T-helper 1 cell treated with Interleukin-12 subunit alpha and Interleukin-12 subunit beta and Interleukin-4 antibody, amounts not matched to agents 30 ng/mL and 1 ng/mL, for 36 hours (primary cell): ENCODE results near the gene ITGA11. TPM values are rescaled to one million over a fixed set of nuclear protein-coding genes. Genes with fewer than 3 reads are reported as not detected.

ENCODE experiments used
- intact Hi-C: fragments of 100-400 bp; cut with micrococcal nuclease; formaldehyde crosslinking; loops from one replicate; pipeline ENCODE4 v1.15.1; 2024
- total RNA-seq: library from RNA; stranded (reverse); gene quantifications from 2 replicates; pipeline ENCODE4 v1.2.3, GENCODE V29; 2022

Gene ITGA11
- total RNA-seq, 1 donor from 2014 or later: 1.7 TPM

GRCh38 chr15:68335251-68335650, 96.7 kb downstream of the ITGA11 start:
- intact Hi-C loops: no loop called here

- intact Hi-C loops: no loop called here
Observed at GRCh38 chr15:68334661-68335124, 97.3 kb downstream of the ITGA11 start.

- intact Hi-C loops: no loop called here
Observed at GRCh38 chr15:68333775-68334470, 98.0 kb downstream of the ITGA11 start.

DNA sequence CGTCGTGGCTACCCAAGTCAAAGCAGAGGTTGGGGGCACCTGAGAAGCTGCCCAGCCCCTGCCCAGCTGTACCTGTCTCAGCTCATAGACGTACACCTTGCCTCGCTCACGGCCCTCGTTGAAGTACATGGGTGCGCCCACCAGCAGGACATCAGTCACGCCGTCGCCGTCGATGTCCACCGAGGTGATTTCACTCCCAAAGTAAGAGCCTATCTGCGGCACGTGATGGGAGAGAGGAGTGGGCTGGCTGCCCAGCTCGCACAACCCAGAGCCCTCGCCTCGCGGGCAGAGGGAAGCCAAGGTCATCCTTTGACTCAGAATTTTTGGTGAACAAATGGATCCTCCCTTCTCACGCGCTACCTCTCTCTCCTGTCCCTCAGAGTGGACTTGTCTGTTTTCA, 99.7 kb downstream of the ITGA11 start:
- intact Hi-C loops: no loop called here

DNA sequence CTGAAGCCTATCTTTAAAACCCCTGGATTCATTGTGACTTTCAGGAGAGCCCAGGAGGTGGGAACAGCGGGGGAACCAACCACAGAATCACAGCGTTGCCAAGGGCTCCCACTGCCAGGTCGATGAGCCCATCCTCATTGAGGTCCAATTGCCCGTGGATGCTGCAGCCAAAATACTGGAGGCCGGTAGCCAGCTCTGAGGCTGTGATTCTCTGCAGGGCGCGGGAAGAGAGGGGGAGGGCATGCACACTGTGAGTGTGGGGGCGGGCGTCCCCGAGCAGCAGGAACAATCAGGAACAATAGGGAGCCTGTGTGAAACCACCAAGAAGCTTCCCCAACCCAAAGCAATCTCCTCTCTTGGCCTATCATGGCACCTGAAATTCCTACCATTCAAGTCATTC, 101.1 kb downstream of the ITGA11 start:
- intact Hi-C loops: no loop called here

GRCh38 chr15:68330416-68330815, 101.5 kb downstream of the ITGA11 start:
- intact Hi-C loops: no loop called here

- intact Hi-C loops: loop anchor here (1.0 kb wide), 3 partner anchors 23 to 54 kb away; no protein-coding TSS in a partner anchor
Observed at GRCh38 chr15:68328964-68329363, 103.0 kb downstream of the ITGA11 start.

DNA sequence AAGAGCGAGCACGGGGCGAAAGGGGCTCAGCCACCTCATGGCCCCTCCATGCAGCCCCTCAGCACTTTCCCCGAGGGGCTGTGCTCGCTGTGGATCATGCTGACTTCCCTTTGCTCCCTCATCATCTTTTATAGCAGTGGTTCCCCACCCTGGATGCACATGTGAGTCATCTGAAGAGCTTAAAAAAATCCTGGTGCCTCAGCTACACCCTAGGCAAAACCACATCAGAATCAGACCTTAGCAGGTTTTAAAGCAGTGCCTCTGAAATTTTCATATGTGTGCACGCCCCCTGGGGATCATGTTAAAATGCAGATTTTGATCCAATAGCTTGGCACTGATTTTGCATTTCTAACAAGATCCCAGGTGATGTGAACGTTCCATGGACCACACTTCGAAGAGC, 103.5 kb downstream of the ITGA11 start:
- intact Hi-C loops: loop anchor here (1.0 kb wide), 3 partner anchors 22 to 55 kb away; no protein-coding TSS in a partner anchor

DNA sequence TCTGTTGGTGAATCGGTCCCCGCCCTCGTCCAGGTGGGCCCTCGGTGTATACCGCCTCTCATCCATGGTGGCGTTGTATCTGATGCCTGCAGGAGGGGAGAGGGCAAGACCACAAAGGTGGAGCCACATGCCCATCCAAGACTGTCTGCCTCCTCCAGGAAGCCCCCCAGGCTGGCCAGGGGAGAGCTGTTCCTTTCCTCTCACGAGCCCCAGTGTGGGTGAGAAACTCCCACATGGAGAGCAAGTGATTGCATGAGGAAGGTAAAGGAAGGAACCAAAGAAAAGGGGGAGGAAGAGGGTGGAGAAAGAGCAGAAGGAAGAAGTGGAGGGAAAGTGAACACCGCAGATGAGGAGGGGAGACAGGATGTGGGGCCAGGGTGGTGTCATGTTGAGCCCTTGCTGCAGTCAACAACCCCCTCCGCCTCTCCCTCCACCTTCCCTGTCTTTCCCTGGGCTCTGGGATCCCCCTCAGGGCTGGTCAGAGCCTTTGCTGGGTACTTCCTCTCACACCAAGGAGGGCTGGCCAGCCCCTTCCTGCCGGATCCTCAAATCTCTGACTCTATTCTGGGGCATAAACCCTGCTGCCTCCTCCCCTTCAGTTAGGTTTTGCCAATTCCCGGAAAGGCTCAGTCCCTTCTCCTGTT, 105.1 kb downstream of the ITGA11 start:
- intact Hi-C loops: no loop called here

GRCh38 chr15:68325726-68326125, 106.2 kb downstream of the ITGA11 start:
- intact Hi-C loops: no loop called here

DNA sequence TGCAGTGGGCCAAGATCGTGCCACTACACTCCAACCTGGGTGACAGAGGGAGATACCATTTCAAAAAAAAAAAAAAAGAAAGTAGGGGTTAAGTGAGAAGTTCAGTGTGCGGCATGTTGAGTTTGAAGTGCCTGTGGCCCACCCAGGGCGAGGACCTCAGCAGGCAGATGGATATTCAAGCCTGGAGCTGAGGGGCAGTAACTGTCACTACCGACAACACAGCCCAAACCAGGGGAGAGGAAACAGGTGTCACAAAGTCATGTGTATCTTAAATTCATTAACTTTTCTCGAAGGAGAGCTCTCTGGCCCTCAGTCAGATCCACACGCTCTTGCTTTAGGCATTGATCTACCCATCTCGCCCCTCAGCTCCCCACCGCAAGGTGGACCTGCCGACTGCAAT, 109.2 kb downstream of the ITGA11 start:
- intact Hi-C loops: no loop called here

DNA sequence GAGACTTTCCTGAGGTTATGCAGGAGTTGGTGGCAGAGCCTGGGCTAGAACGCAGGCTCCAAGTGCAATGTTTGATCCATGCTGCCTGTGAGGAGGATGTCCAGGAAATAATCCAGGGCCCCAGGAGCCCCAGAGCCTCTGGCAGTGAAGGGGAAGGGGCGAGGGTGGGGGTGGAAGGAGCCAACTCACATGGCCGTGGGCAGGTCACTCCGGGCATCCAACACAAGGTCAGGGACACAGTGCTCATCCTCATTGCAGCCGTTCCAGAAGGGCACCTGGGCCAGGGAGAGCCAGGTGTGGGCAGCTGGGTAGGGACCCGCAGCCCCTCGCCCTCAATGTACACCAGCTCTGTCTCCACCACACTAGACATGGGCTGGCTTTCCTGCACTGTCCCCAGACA, 110.7 kb downstream of the ITGA11 start:
- intact Hi-C loops: no loop called here

DNA sequence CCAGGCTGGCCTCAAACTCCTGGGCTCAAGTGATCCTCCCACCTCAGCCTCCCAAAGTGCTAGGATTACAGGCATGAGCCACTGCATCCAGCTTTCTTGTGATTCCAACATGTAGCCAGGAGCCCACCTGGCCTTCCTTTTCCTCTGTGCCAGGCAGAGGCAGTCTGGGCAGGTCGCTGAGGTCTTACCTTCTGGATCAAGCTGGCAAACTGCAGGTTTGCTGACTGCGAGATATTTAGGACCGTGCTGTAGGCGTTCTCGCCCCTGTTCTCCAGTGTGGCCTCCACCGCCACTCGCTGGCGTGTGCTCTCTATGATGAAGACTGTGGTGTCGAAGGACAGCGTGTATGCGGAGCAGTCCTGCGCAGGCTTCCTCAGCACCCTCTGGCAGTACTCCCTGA, 112.0 kb downstream of the ITGA11 start:
- intact Hi-C loops: no loop called here

- intact Hi-C loops: no loop called here
Observed at GRCh38 chr15:68318931-68319909, 112.7 kb downstream of the ITGA11 start.

GRCh38 chr15:68318008-68318835, 113.7 kb downstream of the ITGA11 start:
- intact Hi-C loops: no loop called here

DNA sequence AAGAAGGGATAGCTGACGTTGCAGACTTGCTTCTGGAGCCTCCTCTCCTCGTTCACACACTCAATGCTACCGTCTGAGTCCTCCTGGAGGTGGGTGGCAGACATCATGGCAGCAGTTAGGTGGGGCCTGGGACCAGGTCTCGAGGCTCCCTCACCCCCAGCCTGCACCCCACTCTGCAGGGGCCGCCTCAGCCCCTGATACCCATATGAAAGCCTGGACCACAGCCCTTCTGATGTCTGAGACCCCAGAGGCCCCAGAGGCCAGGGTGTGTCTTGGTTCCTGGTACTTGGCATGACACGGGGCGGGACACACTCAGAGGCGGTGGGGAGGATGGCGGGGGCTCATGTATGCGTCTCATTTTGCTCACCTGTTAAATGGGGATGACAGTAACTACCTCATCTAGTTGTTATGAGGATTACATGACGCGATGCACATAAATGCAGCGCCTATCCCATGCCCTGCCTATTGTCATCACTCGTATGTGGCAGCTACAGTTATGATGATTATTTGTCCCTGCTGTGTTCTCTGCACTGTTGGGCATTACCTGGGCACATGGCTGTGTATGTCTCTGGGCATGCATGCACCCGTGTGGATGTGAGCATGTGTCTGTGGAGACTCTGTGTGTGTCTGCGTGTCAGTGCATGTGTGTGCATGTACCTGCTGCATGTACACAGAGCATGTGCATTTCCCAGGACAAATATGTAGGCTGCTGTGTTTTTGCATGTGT, 114.5 kb downstream of the ITGA11 start:
- intact Hi-C loops: no loop called here

GRCh38 chr15:68316061-68316804, 115.7 kb downstream of the ITGA11 start:
- intact Hi-C loops: no loop called here

DNA sequence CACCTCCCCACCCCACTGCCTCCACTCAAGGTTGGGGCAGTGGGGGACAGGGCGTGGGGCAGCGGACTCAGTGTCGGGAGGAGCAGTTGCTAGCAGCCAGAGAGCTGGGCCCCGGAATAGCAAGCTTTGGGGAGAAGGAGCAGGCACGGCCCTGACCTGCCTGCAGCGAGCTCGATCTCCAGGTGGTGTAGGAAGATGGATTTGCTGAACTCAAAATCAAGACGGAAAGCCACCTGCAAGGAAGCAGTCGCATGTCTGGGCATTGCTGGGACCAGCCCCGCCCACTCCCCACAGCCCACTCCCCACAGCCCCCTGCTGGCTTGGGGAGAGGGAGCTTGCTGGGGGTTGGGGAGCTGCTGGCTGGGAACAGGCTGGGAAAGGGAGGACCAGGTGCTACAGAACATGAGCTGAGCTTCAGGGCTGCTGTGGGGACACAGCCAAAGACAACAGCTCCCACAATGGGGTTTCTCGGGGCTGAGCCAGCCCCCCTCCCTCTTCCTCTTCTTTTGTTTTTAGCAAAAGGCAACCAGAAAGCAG, 116.4 kb downstream of the ITGA11 start:
- intact Hi-C loops: no loop called here

DNA sequence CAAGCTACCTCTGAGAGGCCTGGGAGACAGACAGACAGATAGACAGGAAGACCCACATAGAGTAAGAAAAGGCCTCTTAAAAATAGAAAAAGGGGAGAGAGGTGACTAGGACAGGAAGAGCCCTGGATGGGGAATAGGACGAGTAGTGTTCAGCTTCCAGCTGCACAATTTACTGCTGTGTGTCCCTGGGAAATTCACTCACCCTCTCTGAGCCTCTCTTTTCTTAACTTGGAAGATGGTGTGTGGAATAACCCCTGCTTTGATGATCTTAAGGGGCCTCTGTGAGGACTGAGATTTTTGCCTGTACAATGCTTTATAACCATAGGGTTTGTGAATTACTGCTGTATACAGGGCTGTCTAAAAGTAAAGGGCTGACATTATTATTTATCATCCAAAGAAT, 116.9 kb downstream of the ITGA11 start:
- intact Hi-C loops: no loop called here
